ENCODE data around the gene DTNB.

GRCh38 chr2:25374411-25374810 is 299.0 kb downstream of the DTNB start:
- TF ChIP-seq POLR2AphosphoS5 (IDR thresholded peaks at IDR 0.05; ENCODE audit: low read length), result no peak
- TF ChIP-seq RAD21 (IDR thresholded peaks at IDR 0.05; ENCODE audit: insufficient read depth, low read depth, low read length), result no peak
- TF ChIP-seq CTCF (IDR thresholded peaks at IDR 0.05 in 2 of 3, conservative IDR thresholded peaks at IDR 0.05 in 1 of 3; ENCODE audit: control insufficient read depth in 2 of 3, extremely low read depth in 1 of 3, insufficient read depth in 1 of 3, low read depth in 3 of 3, low read length in 3 of 3), result no peak
- no peak for TF ChIP-seq CREB1 (IDR thresholded peaks at IDR 0.05; ENCODE audit: low read depth)

All from GM12878 (cell line).